SJSA1 (cell line): ENCODE results near the gene EVC2. TPM values are rescaled to one million over a fixed set of nuclear protein-coding genes. Genes with fewer than 3 reads are reported as not detected.

Source experiments
- DNase-seq, 2 experiments: peaks; one replicate each; pipeline ENCODE4 v3.0.0-alpha.2; 2015 to 2020; ENCODE audit warnings: low spot score in 2 of 2, low read depth in 1 of 2
- H3K27ac ChIP-seq: fragments of 250-450 bp; sonication (Bioruptor Pico); 2 replicates; pipeline ENCODE4 v1.5.1; 2020; ENCODE audit warnings: mild to moderate bottlenecking, moderate library complexity
- H3K27me3 ChIP-seq: fragments of 250-450 bp; sonication (Bioruptor Pico); replicated peaks from 2 replicates; pipeline ENCODE4 v1.5.1; 2020; ENCODE audit warnings: mild to moderate bottlenecking, moderate library complexity
- H3K36me3 ChIP-seq: fragments of 250-450 bp; sonication (Bioruptor Pico); 2 replicates; pipeline ENCODE4 v1.5.1; 2020; ENCODE audit warnings: mild to moderate bottlenecking
- H3K4me1 ChIP-seq: fragments of 250-450 bp; sonication (Bioruptor Pico); replicated peaks from 2 replicates; pipeline ENCODE4 v1.6.1; 2021; ENCODE audit warnings: mild to moderate bottlenecking
- H3K4me3 ChIP-seq: fragments of 250-450 bp; sonication (Bioruptor Pico); 2 replicates; pipeline ENCODE4 v1.5.1; 2020; ENCODE audit warnings: mild to moderate bottlenecking
- H3K9me3 ChIP-seq: fragments of 250-450 bp; sonication (Bioruptor Pico); replicated peaks from 2 replicates; pipeline ENCODE4 v1.5.1; 2020; ENCODE audit warnings: mild to moderate bottlenecking
- total RNA-seq: library from RNA; depleted of rRNA; stranded (reverse); fragments of >200 nt; shearing (Covaris generic); gene quantifications from 2 replicates; pipeline ENCODE4 v1.2.3, GENCODE V29; 2014

Gene EVC2
- total RNA-seq, 1 experiment from 2014 or later, result 2.7 TPM

DNA sequence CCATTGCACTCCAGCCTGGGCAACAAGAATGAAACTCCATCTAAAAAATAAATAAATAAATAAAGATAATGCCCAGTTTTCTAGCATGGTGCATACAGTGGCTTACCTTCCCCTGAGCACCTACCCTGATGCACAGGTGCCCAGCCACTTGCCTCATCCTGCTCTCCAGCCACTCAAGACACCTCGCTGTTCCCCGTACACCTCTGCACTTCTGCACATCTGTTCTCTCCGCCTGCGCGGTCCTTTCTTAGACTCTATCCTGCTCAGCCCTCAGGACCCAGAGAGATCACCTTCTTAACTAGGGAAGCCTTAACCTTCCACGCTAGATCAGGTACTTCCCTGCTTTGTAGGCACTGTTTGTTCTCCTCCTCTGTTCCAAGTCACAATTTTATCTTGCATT lies 5.5 kb upstream of the EVC2 start:
- peaks cover 20% of the 10 kb centered on the region for H3K4me1 ChIP-seq
- no peak for DNase-seq
- no peaks in the 10 kb centered on the region for H3K27me3 ChIP-seq
- peaks cover 4% of the 10 kb centered on the region for H3K36me3 ChIP-seq
- H3K27ac ChIP-seq, result no peak overlapping the region
- H3K9me3 ChIP-seq, result no peaks in the 10 kb centered on the region
- no peak overlapping the region for H3K4me3 ChIP-seq

DNA sequence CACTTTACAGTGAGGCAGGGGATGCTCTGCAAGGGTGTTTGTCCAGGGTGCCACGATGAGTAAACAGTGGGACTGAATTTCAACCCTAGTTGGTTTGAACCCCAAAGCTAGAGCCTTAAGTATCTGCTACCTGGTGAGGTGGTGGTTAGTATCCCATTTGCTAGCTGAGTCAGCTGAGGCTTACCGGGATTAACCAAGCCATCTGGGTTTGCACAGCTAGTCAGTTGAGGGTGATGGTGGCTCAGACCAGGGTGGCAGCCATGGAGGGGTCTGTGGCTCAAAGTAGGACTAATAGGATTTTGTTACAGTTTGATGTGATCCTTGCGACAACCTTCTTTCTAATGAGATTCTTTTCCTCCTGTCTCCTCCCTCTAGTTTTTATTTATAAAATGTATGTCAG lies 4.6 kb upstream of the EVC2 start:
- no peaks in the 10 kb centered on the region for H3K27me3 ChIP-seq
- no peaks in the 10 kb centered on the region for H3K9me3 ChIP-seq
- no peak for DNase-seq
- H3K36me3 ChIP-seq, result peaks cover 4% of the 10 kb centered on the region
- H3K4me1 ChIP-seq, result peaks cover 25% of the 10 kb centered on the region
- H3K27ac ChIP-seq, result no peak overlapping the region
- no peak overlapping the region for H3K4me3 ChIP-seq

GRCh38 chr4:5712517-5712916 lies 4.2 kb upstream of the EVC2 start:
- Histone ChIP-seq H3K36me3 (peaks cover 4% of the 10 kb centered on the region), H3K9me3 (no peaks in the 10 kb centered on the region), H3K4me3 (no peak overlapping the region; the same call in 1 of the 2 replicates), H3K27me3 (no peaks in the 10 kb centered on the region), H3K27ac (peak overlapping the region; percentile 74; the same call in 1 of the 2 replicates), H3K4me1 (peaks cover 29% of the 10 kb centered on the region)
- peak in 1 of 2 experiments; percentile 15 for DNase-seq

GRCh38 chr4:5711479-5712184 lies 3.3 kb upstream of the EVC2 start:
- H3K27me3 ChIP-seq, result no peaks in the 10 kb centered on the region
- H3K36me3 ChIP-seq, result peaks cover 4% of the 10 kb centered on the region
- H3K4me3 ChIP-seq, result peak overlapping the region; percentile 62
- DNase-seq, result peak; percentile 44 to 51
- H3K27ac ChIP-seq, result peak overlapping the region; percentile 74
- no peaks in the 10 kb centered on the region for H3K9me3 ChIP-seq
- peaks cover 30% of the 10 kb centered on the region for H3K4me1 ChIP-seq

- DNase-seq, result peak; percentile 58 to 77
- no peaks in the 10 kb centered on the region for H3K9me3 ChIP-seq
- peak within 1 kb of the TSS; percentile 62 for H3K4me3 ChIP-seq
- H3K27ac ChIP-seq, result peak within 1 kb of the TSS; percentile 74
- peaks cover 4% of the 10 kb centered on the region for H3K36me3 ChIP-seq
- H3K4me1 ChIP-seq, result peaks cover 30% of the 10 kb centered on the region
- no peaks in the 10 kb centered on the region for H3K27me3 ChIP-seq
Observed at GRCh38 chr4:5710961-5711478, 2.7 kb upstream of the EVC2 start, which contains the start of gene EVC. EVC (plus strand) TSS chr4:5711201; CDS start chr4:5711381, 180 bp downstream.

- Histone ChIP-seq H3K4me1 (peaks cover 30% of the 10 kb centered on the region), H3K36me3 (peaks cover 3% of the 10 kb centered on the region), H3K4me3 (peak overlapping the region; percentile 62), H3K27ac (peak overlapping the region; percentile 61), H3K9me3 (no peaks in the 10 kb centered on the region), H3K27me3 (no peaks in the 10 kb centered on the region)
- peak in 1 of 2 experiments; percentile 30 for DNase-seq
Observed at GRCh38 chr4:5710065-5710960, 2.0 kb upstream of the EVC2 start.

DNA sequence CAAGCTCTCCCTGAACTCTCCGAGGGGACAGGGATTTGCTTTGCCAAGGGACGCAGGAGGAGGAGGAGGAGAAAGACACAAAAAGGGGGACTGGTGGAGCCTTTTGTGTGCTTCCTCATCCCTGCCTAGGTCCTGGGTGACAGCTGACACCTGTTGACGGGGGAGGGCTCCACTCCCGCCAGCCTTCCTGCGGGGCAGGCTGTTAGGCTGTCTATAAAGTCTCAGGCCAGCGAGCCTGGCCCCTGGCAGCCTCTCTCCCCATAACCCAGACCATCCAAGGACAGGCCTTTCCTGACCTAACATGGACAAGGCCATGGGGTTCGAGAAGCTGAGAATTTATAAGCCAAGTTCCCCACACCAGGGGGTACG lies 832 bp upstream of the EVC2 start:
- no peaks in the 10 kb centered on the region for H3K27me3 ChIP-seq
- H3K27ac ChIP-seq, result no peak overlapping the region
- no peak overlapping the region for H3K4me3 ChIP-seq

GRCh38 chr4:5707778-5708448 lies 446 bp downstream of the EVC2 start:
- Histone ChIP-seq H3K4me3 (peak overlapping the region; percentile 54), H3K9me3 (no peaks in the 10 kb centered on the region), H3K27ac (peak overlapping the region; percentile 45), H3K36me3 (no peaks in the 10 kb centered on the region), H3K4me1 (peaks cover 29% of the 10 kb centered on the region), H3K27me3 (no peaks in the 10 kb centered on the region)
- DNase-seq, result peak in 1 of 2 experiments; percentile 20

More for the DNA sequence above, 832 bp upstream of the EVC2 start:
- Histone ChIP-seq H3K36me3 (no peaks in the 10 kb centered on the region), H3K4me1 (peaks cover 30% of the 10 kb centered on the region), H3K9me3 (no peaks in the 10 kb centered on the region)
- no peak for DNase-seq

DNA sequence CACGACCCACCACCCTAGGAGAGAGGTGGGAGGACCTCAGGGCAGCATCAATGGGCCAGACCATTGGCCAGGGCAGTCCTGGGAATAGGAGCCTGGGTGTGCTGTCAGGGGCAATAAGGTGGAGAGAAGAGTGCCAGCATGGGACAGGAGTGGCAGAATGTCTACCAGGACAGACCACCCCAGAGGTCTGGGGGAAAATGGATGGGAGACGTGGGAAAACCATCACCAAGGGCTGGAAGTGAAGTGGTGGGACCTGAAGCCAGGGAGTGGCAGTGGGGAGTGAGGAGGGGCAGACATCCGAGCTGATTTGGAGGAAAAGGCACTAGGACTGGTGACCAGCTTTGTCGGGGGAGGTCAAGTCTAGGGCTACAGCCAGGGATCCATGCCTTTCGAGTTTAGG lies 993 bp downstream of the EVC2 start:
- Histone ChIP-seq H3K36me3 (no peaks in the 10 kb centered on the region), H3K27me3 (no peaks in the 10 kb centered on the region), H3K9me3 (no peaks in the 10 kb centered on the region), H3K4me3 (no peak overlapping the region; the same call in 1 of the 2 replicates), H3K4me1 (peaks cover 24% of the 10 kb centered on the region), H3K27ac (no peak overlapping the region)
- no peak for DNase-seq

- H3K4me3 ChIP-seq, result no peak overlapping the region
- H3K9me3 ChIP-seq, result no peaks in the 10 kb centered on the region
- no peak for DNase-seq
- H3K27me3 ChIP-seq, result no peaks in the 10 kb centered on the region
- peaks cover 17% of the 10 kb centered on the region for H3K4me1 ChIP-seq
- H3K36me3 ChIP-seq, result no peaks in the 10 kb centered on the region
- no peak overlapping the region for H3K27ac ChIP-seq
Observed at GRCh38 chr4:5706486-5707290, 1.7 kb downstream of the EVC2 start.

DNA sequence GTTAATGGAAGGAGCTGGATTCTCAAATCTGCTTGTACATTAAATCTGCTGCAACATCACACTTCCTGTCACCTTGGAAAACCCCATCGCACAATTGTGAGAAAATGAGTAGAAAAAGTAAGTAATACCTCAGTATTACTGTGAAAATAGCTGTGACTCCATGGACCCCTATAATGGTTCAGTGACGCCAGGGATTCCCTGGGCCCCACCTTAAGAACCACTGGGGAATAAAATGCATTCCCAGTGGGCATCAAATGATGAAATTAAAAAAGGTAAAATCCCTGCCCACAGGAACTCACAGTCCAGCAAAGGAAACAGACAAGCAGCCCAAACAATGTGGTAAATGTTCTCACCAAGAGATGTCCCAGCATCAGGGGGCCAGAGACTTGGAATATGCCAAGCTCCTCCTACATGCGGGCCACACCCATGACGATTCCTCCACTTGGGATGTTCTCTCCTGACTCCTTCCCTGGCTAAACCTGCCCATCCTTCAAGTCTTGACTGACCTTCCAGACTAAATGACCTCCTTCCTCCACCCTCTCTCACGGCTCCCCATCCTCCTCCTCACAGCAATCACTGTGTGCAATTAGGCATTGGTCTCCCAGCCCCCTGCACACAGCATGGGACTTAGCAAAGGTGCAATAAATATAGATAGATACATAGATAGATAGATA lies 2.6 kb downstream of the EVC2 start:
- H3K27me3 ChIP-seq, result no peaks in the 10 kb centered on the region
- no peak overlapping the region for H3K27ac ChIP-seq
- H3K4me3 ChIP-seq, result no peak overlapping the region
- no peak for DNase-seq
- no peaks in the 10 kb centered on the region for H3K9me3 ChIP-seq
- H3K36me3 ChIP-seq, result no peaks in the 10 kb centered on the region
- H3K4me1 ChIP-seq, result peaks cover 16% of the 10 kb centered on the region

- H3K27ac ChIP-seq, result no peak overlapping the region
- H3K4me3 ChIP-seq, result no peak overlapping the region
- no peaks in the 10 kb centered on the region for H3K9me3 ChIP-seq
- H3K27me3 ChIP-seq, result no peaks in the 10 kb centered on the region
- no peak for DNase-seq
- no peaks in the 10 kb centered on the region for H3K36me3 ChIP-seq
- H3K4me1 ChIP-seq, result peaks cover 10% of the 10 kb centered on the region; the same call in 1 of the 2 replicates
Observed at GRCh38 chr4:5704276-5704675, 4.1 kb downstream of the EVC2 start.
